Upper lobe of left lung (tissue), 4 donors: ENCODE results near the gene ZBTB11.

Experiments
- CTCF ChIP-seq, 6 experiments: fragments of 450-650 bp in 4 of 6; fragments of 200-600 bp in 2 of 6; sonication (generic) in 2 of 6; IDR thresholded peaks; one replicate each; pipeline ENCODE4 v1.5.1; 2016 to 2019; ENCODE audit warnings: antibody characterized with exemption in 6 of 6
- EP300 ChIP-seq, 4 donors: sonication (generic); formaldehyde crosslinking; IDR thresholded peaks; one replicate each; pipeline ENCODE4 v1.5.1; 2017; ENCODE audit warnings: antibody characterized with exemption in 4 of 4, control low read depth in 2 of 4
- POLR2A ChIP-seq, 4 donors: fragments of 450-650 bp; IDR thresholded peaks; one replicate each; pipeline ENCODE4 v1.5.1; 2016 to 2017; ENCODE audit warnings: antibody characterized with exemption in 4 of 4, mild to moderate bottlenecking in 2 of 4
- POLR2AphosphoS5 ChIP-seq, 2 donors: sonication (generic); formaldehyde crosslinking; IDR thresholded peaks; one replicate each; pipeline ENCODE4 v1.5.1; 2017; ENCODE audit warnings: antibody characterized with exemption in 2 of 2

GRCh38 chr3:101623656-101624055 lies 53.3 kb downstream of the ZBTB11 start:
- TF ChIP-seq CTCF (IDR thresholded peaks at IDR 0.05) = no peak
- TF ChIP-seq EP300 (IDR thresholded peaks at IDR 0.05) = no peak
- TF ChIP-seq POLR2A (IDR thresholded peaks at IDR 0.05) = no peak
- TF ChIP-seq POLR2AphosphoS5 (IDR thresholded peaks at IDR 0.05) = no peak
